ENCODE results near the gene RFX1.

Gene RFX1

DNA sequence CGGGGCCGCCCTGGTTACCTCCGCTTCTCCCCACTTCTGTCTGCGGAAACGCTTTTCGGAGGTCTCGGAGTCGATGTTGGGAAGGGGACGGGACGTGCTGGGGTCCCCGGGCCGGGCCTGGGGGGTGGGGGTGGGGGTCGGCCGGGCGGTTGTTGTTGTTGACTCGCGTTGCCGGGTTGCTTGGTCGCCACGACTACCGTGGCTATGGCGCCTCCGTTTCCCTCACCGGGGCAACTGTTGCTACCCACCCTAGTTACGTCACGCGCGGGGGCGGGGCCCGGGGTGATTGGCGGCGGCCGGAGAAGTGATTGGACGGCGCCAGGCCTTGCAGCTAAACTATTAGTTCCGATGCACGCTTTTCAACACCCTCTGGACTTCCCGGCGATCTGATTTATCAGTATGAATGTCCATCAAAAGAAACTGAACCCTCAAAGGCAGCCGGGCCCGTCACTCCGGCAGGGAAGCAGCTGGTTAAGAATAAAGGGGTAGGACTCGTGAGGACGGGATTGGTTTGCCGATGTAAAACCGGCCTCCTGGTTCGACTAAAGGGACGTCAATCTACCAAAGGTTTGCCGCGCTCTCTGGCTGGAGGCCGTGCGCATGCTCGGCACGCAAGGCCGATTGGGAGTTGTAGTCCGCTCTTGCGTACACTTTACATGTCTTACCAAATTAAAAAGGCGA lies at the start of gene RFX1:
RFX1 (minus strand) TSS at position 236 of the 681 bp plus-strand sequence. CDS start 12,477 bp downstream, outside the sequence.
- Histone ChIP-seq H3K36me3 (ENCODE audit: low read depth) (no peaks in the 10 kb centered on the region), H3K4me1 (ENCODE audit: insufficient read depth, poor library complexity, severe bottlenecking) (peaks cover 5% of the 10 kb centered on the region), H3K27me3 (ENCODE audit: insufficient read depth, poor library complexity, severe bottlenecking) (no peaks in the 10 kb centered on the region), H3K27ac (ENCODE audit: poor library complexity, severe bottlenecking) (peak within 1 kb of the TSS; percentile 69), H3K9me3 (ENCODE audit: severe bottlenecking) (no peaks in the 10 kb centered on the region), H3K4me3 (ENCODE audit: severe bottlenecking) (peak within 1 kb of the TSS; percentile 62)
- DNase-seq (ENCODE audit: low spot score): peak; percentile 98
- ATAC-seq (ENCODE audit: low read depth): peak; percentile 92
- TF ChIP-seq, protein P1, sequence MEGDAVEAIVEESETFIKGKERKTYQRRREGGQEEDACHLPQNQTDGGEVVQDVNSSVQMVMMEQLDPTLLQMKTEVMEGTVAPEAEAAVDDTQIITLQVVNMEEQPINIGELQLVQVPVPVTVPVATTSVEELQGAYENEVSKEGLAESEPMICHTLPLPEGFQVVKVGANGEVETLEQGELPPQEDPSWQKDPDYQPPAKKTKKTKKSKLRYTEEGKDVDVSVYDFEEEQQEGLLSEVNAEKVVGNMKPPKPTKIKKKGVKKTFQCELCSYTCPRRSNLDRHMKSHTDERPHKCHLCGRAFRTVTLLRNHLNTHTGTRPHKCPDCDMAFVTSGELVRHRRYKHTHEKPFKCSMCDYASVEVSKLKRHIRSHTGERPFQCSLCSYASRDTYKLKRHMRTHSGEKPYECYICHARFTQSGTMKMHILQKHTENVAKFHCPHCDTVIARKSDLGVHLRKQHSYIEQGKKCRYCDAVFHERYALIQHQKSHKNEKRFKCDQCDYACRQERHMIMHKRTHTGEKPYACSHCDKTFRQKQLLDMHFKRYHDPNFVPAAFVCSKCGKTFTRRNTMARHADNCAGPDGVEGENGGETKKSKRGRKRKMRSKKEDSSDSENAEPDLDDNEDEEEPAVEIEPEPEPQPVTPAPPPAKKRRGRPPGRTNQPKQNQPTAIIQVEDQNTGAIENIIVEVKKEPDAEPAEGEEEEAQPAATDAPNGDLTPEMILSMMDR (IDR thresholded peaks at IDR 0.05; ENCODE audit: poor library complexity, severe bottlenecking): no peak

DNA sequence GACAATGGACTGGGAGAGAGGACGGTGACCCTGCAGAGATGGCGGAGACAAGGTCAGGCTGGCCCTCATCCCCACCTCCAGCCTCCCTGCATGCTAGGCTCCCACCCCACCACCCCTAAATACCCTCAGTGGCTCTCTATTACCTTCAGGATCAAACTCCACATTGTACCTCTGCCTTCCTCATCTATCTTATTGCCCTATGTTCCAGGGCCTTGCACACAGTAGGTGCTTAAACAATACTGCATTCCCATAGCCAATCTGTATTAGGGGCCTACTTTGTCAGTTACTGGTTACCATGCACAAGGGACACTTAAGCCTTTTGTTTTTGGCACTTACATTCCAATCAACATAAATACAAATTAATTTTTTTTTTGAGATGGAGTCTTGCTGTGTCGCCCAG lies 49.3 kb upstream of the RFX1 start:
- Histone ChIP-seq H3K4me1 (ENCODE audit: insufficient read depth, poor library complexity, severe bottlenecking) (no peaks in the 10 kb centered on the region), H3K9me3 (ENCODE audit: severe bottlenecking) (no peaks in the 10 kb centered on the region), H3K36me3 (ENCODE audit: low read depth) (no peaks in the 10 kb centered on the region), H3K27ac (ENCODE audit: poor library complexity, severe bottlenecking) (no peak overlapping the region), H3K4me3 (ENCODE audit: severe bottlenecking) (no peak overlapping the region), H3K27me3 (ENCODE audit: insufficient read depth, poor library complexity, severe bottlenecking) (peaks cover 16% of the 10 kb centered on the region)
- ATAC-seq (ENCODE audit: low read depth) (no peak), DNase-seq (ENCODE audit: low spot score) (no peak)
- TF ChIP-seq, protein P1 (IDR thresholded peaks at IDR 0.05; ENCODE audit: poor library complexity, severe bottlenecking): no peak

DNA sequence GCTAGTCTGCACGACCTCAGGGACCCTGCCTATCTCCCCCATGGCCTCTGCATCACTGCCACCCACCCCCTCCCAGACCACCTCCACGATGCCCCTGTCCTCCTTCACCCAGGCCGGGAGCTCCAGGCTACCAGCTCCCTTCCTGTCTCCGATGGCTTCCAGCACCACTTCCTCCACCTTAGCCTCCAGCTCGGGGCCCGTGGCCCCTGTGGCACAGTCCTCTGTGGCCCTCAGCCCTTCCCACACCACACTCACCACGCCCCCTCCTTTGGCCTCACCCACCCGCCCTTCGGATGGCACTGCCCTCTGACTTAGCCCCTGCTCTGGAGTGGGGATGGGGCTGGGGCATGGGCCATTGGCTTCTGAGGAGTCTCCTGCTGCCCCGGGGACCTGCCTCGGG lies 48.6 kb upstream of the RFX1 start:
- Histone ChIP-seq H3K4me3 (ENCODE audit: severe bottlenecking) (no peak overlapping the region), H3K9me3 (ENCODE audit: severe bottlenecking) (no peaks in the 10 kb centered on the region), H3K27me3 (ENCODE audit: insufficient read depth, poor library complexity, severe bottlenecking) (peaks cover 16% of the 10 kb centered on the region), H3K27ac (ENCODE audit: poor library complexity, severe bottlenecking) (no peak overlapping the region), H3K4me1 (ENCODE audit: insufficient read depth, poor library complexity, severe bottlenecking) (no peaks in the 10 kb centered on the region), H3K36me3 (ENCODE audit: low read depth) (no peaks in the 10 kb centered on the region)
- no peak for DNase-seq (ENCODE audit: low spot score)
- TF ChIP-seq, protein P1 (IDR thresholded peaks at IDR 0.05; ENCODE audit: poor library complexity, severe bottlenecking): no peak
- no peak for ATAC-seq (ENCODE audit: low read depth)

DNA sequence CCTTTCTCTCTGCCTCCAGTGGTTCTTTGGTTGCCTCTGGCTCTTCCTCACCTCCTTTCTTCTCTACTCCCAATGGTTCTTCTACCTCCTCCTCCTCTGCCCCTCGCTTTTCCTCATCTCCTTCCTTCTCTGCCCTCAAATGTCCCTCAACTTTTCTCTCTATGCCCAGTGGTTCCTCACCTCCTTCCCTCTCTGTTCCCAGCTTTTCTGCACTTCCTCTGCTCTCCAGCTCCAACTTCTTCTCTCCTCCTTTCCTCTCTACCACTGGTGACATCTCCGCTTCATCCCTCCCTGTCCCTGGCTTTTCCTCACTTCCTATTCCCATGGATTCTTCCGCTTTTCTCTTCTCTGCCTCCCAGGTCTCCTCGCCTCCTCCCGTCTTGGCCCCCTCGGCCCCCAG lies 48.0 kb upstream of the RFX1 start:
- H3K4me3 ChIP-seq (ENCODE audit: severe bottlenecking): no peak overlapping the region
- no peak overlapping the region for H3K27ac ChIP-seq (ENCODE audit: poor library complexity, severe bottlenecking)
- no peaks in the 10 kb centered on the region for H3K9me3 ChIP-seq (ENCODE audit: severe bottlenecking)
- ATAC-seq (ENCODE audit: low read depth) (no peak), DNase-seq (ENCODE audit: low spot score) (no peak)
- TF ChIP-seq, protein P1 (IDR thresholded peaks at IDR 0.05; ENCODE audit: poor library complexity, severe bottlenecking): no peak
- peaks cover 14% of the 10 kb centered on the region for H3K27me3 ChIP-seq (ENCODE audit: insufficient read depth, poor library complexity, severe bottlenecking)
- no peaks in the 10 kb centered on the region for H3K36me3 ChIP-seq (ENCODE audit: low read depth)
- H3K4me1 ChIP-seq (ENCODE audit: insufficient read depth, poor library complexity, severe bottlenecking): no peaks in the 10 kb centered on the region

DNA sequence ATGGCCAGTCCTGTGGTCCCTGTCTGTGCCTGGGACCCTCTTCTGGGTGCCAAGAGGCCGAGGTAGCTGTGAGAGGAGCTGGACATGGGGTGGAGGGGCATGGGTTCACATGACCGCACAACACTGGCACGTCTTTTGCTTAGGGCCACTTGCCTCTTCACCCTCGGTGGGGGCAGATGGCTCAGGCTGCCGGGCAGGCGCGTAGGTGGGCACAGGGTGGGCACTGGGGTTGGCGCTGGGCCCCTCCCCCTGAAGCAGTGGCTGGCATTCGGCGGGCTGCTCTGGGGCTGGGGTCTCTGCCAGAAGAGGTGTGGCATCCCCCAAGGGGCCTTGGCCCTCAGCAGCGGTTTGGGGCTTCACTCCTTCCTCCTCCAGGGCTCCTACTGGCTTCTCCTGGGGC lies 47.4 kb upstream of the RFX1 start:
- Histone ChIP-seq H3K9me3 (ENCODE audit: severe bottlenecking) (no peaks in the 10 kb centered on the region), H3K4me1 (ENCODE audit: insufficient read depth, poor library complexity, severe bottlenecking) (no peaks in the 10 kb centered on the region), H3K27ac (ENCODE audit: poor library complexity, severe bottlenecking) (no peak overlapping the region), H3K27me3 (ENCODE audit: insufficient read depth, poor library complexity, severe bottlenecking) (peaks cover 8% of the 10 kb centered on the region), H3K4me3 (ENCODE audit: severe bottlenecking) (no peak overlapping the region), H3K36me3 (ENCODE audit: low read depth) (no peaks in the 10 kb centered on the region)
- no peak for DNase-seq (ENCODE audit: low spot score)
- TF ChIP-seq, protein P1 (IDR thresholded peaks at IDR 0.05; ENCODE audit: poor library complexity, severe bottlenecking): no peak
- no peak for ATAC-seq (ENCODE audit: low read depth)

All from RWPE2 (cell line).